Measurements from ENCODE around the gene FCRL4. TPM values are rescaled to one million over a fixed set of nuclear protein-coding genes. Genes with fewer than 3 reads are reported as not detected.
A peak's percentile ranks its signal among the peaks of the same experiment; 100 is the strongest.

The FCRL4 gene
- total RNA-seq (2014; rRNA removed; shearing (Covaris generic)): not detected in 2 replicates

DNA sequence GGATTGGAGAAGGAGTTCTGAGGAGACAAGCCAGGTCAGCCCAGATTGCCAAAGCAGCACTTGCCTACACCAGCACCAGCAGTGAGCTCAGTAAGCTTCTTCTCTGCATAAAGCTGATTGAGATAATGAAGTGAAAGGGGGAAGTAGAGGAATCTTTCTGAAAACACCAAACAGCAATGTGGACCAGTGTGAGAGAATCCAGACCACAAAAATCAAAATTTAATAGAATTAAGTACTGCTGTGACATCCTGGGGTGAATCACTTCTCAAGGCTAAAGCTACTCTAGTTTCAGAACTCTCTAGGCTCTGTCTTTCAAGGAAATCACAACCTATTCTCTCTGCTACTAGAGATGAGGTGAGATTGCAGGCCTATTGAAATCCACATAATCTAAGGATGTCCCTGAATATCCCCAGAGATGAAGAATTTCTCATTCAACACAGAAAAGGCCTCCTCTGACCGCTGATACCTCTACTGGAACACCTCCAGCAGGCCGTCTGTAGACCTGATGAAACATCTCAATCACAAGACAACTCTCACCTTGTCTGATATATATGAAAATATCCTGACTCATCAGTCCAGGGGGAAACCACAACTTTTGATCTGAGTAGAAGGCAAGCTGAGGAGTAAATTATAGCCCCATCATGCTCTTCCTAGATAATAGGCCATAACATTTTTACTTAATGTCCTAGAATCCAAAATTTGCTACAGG is at the start of gene FCRL4:
Gene FCRL4 (minus strand): TSS at position 127 of the 709 bp plus-strand sequence. CDS start 141 bp downstream, outside the sequence.
- DNase-seq (ENCODE audit: low read depth): no peak

DNA sequence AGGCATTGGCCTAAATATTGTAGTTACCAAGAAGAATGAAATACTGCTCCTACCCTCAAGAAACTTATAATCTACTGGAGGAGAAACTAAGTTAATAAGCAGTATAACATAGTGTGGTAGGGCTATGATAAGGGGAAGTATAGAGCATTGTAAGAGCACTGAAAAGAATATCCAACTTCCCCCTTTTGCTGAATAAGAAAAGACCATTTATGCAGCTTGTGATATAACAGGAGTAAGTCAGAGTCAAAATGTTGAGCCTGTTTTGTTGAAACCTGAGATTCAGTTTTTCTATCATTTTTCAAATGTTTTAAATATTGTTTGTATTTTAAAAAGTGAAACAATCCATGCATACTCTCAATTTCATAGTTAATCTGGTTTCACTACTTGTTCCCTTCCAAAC is 48.3 kb upstream of the FCRL4 start:
- DNase-seq (ENCODE audit: low read depth): no peak

DNA sequence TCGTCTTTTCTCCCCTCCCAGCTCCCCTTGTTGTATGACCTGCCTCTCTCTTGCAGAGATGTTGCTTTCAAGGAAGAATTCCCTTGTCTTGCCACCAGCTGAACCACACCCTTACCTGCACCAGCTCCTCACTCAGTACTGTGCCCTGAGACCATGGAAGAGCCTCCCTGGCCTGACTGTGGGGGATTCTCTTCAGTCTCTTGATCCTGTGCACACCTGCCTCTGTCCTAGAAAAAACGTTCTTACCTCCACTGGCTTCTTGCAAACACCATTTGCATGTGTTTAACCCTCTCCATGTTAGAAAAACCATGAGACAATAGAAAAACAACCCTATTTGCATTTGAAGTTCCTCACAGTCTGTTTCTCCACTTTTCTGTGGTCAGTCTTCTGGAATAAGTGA is 43.3 kb upstream of the FCRL4 start:
- no peak for DNase-seq (ENCODE audit: low read depth)

DNA sequence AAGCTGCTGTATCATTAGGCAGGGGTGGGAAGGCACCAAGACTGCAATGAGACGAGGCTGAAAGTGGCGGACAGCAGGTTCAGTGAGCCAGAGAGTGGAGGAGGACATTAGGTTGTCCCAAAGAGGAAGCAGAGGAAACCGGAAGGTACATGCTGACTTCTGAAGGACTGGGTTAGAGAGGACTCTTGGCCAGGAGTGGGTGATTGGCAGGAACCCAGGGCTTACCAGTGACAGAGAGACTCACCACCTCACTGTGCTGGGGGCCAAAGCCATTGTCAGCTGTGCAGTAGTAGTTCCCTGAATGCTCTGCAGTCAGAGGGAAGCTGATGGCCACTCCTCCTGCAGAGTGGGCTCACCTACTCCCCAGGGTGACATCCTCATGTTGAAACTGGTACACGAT is 41.9 kb upstream of the FCRL4 start:
- no peak for DNase-seq (ENCODE audit: low read depth)

DNA sequence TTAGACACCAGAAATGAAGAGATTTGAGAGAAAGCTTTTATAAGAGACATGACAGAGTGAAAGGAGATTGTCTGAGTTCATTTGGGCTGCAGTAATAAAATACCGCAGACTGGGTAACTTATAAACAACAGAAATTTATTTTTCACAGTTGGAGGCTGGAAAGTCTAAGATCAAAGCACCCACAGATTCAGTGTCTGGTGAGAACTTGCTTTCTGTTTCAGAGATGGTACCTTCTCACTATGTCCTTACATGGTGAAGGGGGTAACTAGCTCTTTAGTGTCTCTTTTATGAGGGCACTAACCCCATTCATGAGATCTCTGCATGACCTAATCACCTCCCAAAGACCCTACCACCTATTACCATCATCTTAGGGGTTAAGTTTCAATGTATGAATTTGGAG is 30.9 kb upstream of the FCRL4 start:
- DNase-seq (ENCODE audit: low read depth): no peak

DNA sequence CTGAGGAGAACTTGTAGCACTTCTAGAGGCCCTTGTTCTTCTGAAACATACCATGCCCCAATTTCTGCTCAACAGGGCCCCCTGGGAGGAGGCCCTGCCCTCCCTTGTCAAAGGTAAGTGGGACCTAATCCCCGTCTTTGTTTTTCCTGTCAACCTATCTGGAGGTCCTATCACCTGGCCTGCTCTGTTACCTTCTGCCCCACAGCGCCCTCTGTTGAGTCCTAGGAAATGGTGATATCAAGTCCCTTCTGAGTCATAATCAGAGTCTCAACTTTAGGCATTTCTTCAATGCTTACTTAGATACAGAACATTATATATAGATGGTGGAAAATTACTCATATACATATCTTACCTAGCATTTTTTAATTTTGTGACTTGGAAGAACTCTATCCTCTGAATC is 28.2 kb upstream of the FCRL4 start:
- no peak for DNase-seq (ENCODE audit: low read depth)

DNA sequence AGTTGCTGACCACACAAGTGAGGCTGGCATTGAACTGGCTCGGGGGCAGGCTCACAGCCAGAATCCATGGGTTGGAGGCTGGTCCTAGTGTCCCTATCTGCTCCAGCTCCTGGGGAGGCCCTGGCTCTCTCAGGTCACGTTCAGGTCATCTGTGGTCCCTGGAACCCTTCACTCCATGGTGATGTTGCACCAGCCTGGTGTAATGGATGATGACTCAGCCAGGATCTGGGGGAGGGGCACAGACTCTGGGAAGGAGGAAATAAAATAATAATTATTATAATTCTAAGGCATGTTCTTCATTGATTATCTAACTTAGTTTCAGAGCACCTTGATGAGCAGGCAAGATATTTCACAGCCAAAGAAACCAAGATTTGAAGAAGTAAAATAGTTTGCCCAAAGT is 26.6 kb upstream of the FCRL4 start:
- DNase-seq (ENCODE audit: low read depth): no peak

DNA sequence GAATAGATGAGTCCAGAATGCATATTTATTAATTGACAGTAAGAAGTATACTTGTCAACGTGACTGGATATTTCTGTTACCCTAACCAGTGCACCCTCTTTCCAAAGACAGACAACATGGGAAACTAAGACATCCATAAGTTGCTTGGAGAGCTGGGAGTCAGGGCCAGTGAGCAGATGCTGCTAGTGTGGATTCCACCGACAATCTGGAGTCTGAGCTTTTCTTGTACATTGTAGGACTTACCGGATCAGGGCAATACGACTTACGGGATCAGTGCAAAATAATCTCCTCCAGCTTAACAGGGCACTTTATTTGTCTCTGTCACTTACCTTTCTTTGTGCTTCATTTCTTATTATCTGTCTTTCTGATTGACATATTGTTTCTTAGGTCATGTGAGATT is 24.6 kb upstream of the FCRL4 start:
- no peak for DNase-seq (ENCODE audit: low read depth)

DNA sequence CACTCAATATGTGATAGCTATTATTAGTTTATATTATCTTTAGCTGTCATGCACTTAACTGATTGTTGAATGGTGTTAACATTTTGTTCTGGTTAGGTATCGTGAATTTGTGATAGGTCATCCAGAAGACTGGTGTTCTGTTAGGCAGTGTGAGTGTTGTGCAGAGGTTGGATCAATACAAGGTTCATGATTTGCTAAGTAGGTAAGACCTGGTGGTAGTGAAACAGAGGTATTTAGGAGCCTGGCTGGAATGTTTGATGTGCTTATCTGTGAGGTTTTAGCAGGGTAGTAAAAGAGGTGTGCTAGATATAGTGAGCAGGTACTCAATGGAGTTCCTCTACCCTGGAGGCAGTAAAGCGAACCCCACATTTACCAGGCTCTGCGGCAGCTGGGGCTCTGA is 20.3 kb upstream of the FCRL4 start:
- DNase-seq (ENCODE audit: low read depth): no peak

DNA sequence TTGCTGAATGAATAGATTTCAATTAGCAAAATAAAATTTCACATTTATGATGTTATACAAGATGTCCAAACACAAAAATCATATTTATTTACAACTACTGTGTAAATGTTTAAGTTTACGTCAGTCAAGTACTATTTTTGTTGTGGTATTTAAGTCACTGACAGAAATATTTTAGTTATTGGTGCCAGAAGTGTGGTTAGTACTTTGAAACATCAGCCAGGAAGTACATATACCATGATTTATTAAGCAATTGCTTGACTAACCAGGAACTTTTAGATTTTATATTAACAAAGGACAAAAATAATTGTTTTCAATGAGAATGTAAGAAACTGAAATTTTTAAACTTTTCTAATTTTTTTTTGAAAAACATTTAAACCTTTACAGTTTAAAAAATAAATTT is 2.4 kb upstream of the FCRL4 start:
- no peak for DNase-seq (ENCODE audit: low read depth)

DNA sequence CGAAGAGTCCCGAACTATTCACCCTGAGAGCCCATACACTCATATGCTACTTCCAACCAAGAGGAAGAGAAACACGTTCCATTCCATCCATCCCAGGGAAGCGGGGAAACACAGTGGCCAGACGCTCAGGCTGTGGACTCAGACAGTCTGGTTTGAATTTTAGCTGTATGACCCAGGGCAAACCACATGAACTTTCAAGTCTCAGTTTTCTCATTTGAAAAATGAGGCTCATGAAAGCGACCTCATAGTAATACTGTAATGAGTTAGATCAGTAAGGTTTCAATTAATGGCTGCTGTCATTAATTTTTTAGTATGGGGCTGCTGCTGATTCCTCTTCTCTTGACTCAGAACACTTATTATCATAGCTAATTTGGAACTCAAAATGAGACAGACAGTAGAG is 1.5 kb downstream of the FCRL4 start:
- DNase-seq (ENCODE audit: low read depth): no peak

DNA sequence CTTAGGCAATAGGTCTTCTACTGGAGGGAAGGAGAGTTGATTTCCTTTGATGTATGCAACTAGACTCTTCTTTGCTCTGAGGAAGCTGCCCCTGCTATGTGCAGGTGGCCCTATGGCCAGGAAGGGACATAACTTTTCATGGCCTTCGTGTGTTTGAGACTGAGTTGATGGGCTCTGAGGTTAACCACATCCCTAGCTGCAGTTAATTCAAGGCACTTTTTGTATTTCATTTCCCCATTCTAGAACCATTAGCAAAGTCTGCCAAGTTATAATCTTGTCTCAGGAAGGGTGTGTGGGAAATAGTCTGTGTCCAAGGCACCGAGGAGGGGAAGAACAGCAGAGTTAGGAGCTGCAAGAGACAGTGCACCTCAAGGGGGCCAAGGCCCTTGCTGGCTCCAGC is 2.5 kb downstream of the FCRL4 start:
- DNase-seq (ENCODE audit: low read depth): no peak

DNA sequence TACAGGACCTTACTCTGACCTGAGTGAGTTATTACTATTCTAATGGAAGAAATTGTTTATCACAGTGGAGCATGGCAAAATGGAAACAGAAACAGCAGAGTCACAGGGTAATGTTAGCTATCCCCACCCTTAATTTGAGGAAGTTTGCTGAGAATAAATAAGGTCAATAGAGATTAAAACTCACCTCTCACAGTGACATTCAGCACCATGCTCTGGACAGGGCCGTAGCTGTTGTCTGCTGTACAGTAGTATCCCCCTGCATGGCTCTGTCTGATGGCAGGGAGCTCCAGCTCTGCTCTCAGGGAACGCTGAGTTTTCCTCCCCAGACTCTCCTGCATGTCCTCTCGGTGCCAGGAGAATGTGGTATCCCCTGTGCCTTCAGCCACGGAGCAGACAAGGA is 11.9 kb downstream of the FCRL4 start:
- DNase-seq (ENCODE audit: low read depth): no peak

DNA sequence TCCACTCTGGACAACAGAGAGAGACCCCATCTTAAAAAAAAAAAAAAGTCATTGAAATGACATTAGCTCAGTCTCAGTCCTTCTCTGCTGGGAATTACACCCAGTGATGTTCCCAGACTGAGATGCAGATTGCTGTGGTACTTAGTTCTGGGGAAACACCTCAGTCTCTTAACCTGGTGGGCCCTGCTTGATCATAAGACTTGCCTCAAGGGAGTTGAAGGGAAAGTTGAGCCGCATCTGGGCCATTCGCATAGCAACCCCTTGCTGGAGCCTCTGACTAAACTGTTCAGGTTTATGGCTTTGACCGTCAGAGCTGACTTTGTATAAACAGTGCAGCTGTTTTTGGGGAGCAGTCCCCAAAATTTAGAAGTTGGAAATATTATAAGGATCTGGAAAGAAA is 13.4 kb downstream of the FCRL4 start:
- no peak for DNase-seq (ENCODE audit: low read depth)

DNA sequence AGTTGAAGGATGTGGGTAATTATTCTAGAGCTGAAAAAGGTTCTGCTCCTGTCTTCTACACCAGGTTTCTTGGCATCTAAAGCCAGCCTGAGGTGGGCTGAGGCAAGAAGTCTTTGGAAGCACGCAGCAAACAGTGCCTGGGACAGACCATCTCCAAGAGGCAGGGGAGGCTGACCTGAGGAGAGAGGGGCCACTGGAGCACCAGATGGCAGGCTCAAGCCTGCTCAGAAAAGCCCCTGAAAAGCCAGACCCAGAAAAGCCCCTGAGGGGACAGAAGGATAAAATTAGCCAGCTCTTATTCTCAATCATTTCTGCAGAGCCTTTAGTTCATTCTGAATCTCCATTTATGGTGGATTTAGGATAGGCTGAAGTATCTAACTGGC is 17.1 kb downstream of the FCRL4 start:
- no peak for DNase-seq (ENCODE audit: low read depth)

DNA sequence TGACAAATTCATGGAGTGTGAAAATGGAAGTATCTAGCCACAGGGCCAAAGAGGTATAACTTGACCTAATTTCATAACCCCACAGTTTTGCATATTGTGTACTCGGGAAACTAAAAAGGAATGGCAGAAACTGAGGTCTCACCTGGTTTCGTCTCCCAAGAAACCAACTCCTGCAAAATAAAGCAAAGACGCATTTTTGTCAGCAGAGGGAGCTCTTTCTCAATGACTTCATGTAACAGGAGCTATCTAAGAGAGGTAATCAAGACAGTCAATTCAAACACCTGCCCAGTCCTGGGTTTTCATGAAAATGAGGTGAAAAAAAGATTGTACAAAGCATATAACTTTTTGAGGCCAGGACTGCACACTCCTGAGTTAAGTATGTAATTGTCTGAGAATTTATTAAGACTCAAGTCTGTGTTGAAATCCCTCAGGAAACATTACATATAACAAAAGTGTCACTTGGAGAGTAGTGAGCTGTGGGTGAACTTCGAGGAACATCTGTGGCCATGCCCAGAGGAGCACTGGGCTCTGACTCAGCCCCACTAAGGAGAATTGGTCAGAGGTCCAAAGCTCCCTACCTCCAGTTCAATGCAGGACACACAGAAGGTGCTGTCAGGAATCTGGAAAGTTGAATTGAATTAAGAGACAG is 17.6 kb downstream of the FCRL4 start:
- peak; percentile 52 for DNase-seq (ENCODE audit: low read depth)

DNA sequence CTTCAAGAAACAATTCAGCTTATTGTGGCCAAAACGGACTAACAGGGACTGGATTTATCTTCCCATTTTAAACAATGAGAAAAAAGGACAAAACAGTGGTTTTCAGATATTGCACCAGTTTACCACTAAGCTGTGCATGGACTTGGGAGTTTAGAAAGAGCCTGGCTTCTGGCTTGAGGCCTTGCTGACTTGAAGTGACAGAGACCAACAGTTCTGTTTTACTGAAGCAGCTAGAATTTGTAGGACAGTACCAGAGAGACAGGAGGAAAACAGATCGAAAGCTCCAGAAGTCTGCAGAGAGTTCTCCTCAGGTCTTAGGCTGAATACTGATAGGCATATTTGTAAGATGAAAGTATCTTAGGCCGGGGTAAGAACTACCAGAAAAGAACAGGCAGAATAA is 20.5 kb downstream of the FCRL4 start:
- DNase-seq (ENCODE audit: low read depth): no peak

DNA sequence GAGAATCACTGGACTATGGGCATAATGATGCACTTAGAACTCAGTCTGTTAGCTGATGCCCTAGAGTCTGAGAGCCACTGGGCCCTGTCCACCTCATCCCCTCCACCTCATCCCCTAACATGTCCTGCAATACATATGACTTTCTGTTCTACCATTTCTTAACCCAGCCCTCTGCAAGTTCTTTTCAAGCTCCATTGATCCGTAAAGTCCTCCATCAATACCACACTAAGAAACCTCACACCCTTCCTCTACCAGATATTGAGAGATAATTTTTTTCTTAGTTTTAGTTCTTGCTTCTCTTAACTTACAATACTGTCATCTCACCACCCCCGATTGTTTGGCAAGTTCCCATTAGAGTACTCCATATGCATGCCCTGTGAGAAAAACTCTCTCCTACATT is 22.1 kb downstream of the FCRL4 start:
- DNase-seq (ENCODE audit: low read depth): no peak

DNA sequence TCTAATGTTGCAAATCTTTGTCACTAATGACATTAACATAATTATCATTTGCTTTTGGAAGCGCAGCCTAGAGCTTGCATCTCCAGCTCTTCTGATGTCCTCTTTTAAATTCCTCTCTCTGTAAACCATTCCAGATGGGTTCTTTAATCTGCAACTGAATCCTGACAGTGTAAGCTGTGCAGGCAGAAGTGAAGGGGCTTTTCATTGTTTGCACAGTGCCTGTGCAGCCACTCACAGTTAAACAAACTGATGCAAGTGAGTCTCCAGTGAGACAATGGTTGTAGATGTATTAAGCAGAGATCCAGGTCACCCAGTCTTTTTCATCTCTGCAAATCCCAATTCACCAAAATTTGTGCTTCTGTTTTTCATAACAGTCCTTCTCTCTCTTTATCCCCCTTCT is 23.0 kb downstream of the FCRL4 start:
- no peak for DNase-seq (ENCODE audit: low read depth)

DNA sequence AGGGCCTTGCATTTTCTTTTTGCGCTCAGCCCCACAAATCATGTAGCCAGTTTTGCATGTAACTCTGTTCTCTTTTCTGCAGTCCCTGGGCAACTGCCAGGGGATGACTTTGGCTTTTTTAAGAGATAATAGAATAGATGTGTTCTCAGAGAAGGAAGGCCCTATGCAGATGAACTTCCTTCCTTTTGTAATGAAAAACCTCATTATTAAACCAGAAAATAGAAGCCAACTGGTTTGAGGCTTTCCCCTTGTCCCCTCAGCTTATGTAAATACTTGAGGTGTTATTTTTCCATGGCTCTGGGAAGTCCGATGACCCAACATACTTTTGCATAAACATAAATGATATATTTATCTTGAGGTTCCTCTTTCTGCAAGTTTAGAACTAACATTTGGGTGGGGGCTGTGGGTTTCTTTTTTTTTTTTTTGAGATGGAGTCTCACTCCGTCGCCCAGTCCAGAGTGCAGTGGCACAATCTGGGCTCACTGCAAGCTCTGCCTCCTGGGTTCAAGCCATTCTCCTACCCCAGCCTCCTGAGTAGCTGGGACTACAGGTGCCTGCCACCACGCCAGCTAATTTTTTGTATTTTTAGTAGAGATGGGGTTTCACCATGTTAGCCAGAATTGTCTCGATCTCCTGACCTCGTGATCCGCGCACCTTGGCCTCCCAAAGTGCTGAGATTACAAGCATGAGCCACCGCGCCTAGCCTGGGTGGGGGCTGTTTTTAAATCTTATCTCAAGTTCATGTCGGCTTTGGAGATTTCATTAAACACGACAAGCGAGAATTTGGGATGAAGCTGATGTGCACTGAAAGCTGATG is 31.2 kb downstream of the FCRL4 start:
- no peak for DNase-seq (ENCODE audit: low read depth)

DNA sequence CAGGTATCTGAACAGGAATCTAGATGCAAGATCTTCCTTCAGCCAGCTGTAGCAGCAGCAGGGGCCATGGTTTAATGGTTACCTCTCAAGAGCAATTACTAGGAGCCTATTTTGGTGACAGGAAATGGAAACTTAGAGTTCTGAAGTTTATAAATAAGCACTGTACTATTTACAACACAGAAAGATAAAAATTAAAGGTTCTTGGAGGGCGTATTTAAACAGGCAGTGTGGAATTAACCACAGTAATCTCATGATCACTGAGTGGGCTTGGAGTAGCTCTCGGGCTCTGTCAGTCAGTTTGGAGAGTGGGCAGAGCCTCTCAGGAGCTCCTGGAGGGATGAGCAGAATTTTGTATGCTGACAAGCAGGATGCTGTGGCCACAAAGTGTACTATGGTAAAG is 35.4 kb downstream of the FCRL4 start:
- DNase-seq (ENCODE audit: low read depth): no peak

DNA sequence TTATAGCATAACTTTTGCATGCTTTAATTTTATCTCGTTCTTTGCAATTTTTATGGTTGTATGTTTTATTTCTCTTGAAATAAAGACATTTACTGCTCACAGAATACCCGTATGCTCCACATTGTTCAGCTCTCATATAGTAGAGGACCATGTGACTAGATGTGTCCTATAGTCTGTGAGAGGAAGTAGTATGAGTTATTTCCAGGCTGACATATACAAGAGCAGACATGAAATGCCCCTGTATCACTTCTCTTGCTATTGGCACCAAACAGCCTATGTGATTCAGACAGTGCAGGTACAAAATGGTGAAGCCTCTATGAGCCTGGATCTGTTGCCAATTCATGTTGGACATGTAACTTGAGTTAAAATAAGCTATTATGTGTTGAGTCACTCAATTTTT is 39.8 kb downstream of the FCRL4 start:
- no peak for DNase-seq (ENCODE audit: low read depth)
